Middle frontal gyrus (tissue), 1 donor: ENCODE results near the gene PROB1.
A peak's percentile ranks its signal among the peaks of the same experiment; 100 is the strongest.
"Not testable (repeated sequence)": the region's sequence is repeated elsewhere in the genome, so short reads cannot be mapped to it uniquely, and the experiment has no call there.

Experiments used
- DNase-seq: peaks from one replicate; pipeline ENCODE4 v3.0.0-alpha.2; 2015; ENCODE audit warnings: low spot score; ENCODE audit errors: extremely low spot score

Gene PROB1

GRCh38 chr5:139394654-139395566, at the start of gene PROB1:
Gene PROB1 (minus strand): TSS chr5:139395104. CDS start chr5:139395081, 23 bp downstream.
- DNase-seq = no peak

GRCh38 chr5:139443831-139444453, 49.0 kb upstream of the PROB1 start:
- DNase-seq = no peak

- not testable (repeated sequence) for DNase-seq
Observed at GRCh38 chr5:139440416-139440815, 45.5 kb upstream of the PROB1 start.

- peak; percentile 94 for DNase-seq
Observed at GRCh38 chr5:139439013-139439903, 44.4 kb upstream of the PROB1 start, which contains the start of gene DNAJC18. Gene DNAJC18 (minus strand): TSS chr5:139439525. CDS start chr5:139439445, 80 bp downstream.

- no peak for DNase-seq
Observed at GRCh38 chr5:139438707-139439012, 43.8 kb upstream of the PROB1 start.

- no peak for DNase-seq
Observed at GRCh38 chr5:139435676-139436075, 40.8 kb upstream of the PROB1 start.

GRCh38 chr5:139431706-139432105, 36.8 kb upstream of the PROB1 start:
- no peak for DNase-seq

- DNase-seq = no peak
Observed at GRCh38 chr5:139430015-139430414, 35.1 kb upstream of the PROB1 start.

- DNase-seq = no peak
Observed at GRCh38 chr5:139426203-139426885, 31.4 kb upstream of the PROB1 start.

- DNase-seq = no peak
Observed at GRCh38 chr5:139425497-139425896, 30.6 kb upstream of the PROB1 start.

GRCh38 chr5:139422307-139422893, 27.5 kb upstream of the PROB1 start:
- DNase-seq = peak; percentile 61

- DNase-seq = no peak
Observed at GRCh38 chr5:139419226-139420192, 24.6 kb upstream of the PROB1 start.

GRCh38 chr5:139418793-139419192, 23.9 kb upstream of the PROB1 start:
- no peak for DNase-seq

- peak; percentile 71 for DNase-seq
Observed at GRCh38 chr5:139417214-139417613, 22.3 kb upstream of the PROB1 start.

- no peak for DNase-seq
Observed at GRCh38 chr5:139416651-139417050, 21.7 kb upstream of the PROB1 start.

- no peak for DNase-seq
Observed at GRCh38 chr5:139415869-139416268, 21.0 kb upstream of the PROB1 start.

- peak; percentile 69 for DNase-seq
Observed at GRCh38 chr5:139415221-139415861, 20.4 kb upstream of the PROB1 start.

GRCh38 chr5:139414581-139415130, 19.8 kb upstream of the PROB1 start:
- no peak for DNase-seq

- DNase-seq = no peak
Observed at GRCh38 chr5:139413963-139414362, 19.1 kb upstream of the PROB1 start.
